Activated CD8-positive, alpha-beta memory T cell treated with anti-CD3 and anti-CD28 coated beads, Interleukin-2, amount 10 ng/mL, durations not matched to agents 7 days and 5 days (primary cell): Measurements from ENCODE around the gene ELP1. TPM values are rescaled to one million over a fixed set of nuclear protein-coding genes. Genes with fewer than 3 reads are reported as not detected.

Experiments
- ATAC-seq: fragments of 150-1000 bp; cut with Tn5 transposase; one replicate; pipeline ENCODE4 v1.10.0; 2021; ENCODE audit warnings: moderate library complexity
- CTCF ChIA-PET: fragments of 350-600 bp; sonication (Branson Sonifier 250); formaldehyde crosslinking; loops from one replicate; lab custom pipeline; 2021; ENCODE audit warnings: antibody characterized with exemption; lab: Charles Lee
- DNase-seq: peaks from one replicate; pipeline ENCODE4 v3.0.0-alpha.2; 2020
- H3K27ac Mint-ChIP-seq: one replicate; pipeline ENCODE4 v1.8.0; 2021; ENCODE audit warnings: mild to moderate bottlenecking, mixed read lengths
- H3K27me3 Mint-ChIP-seq: one replicate; pipeline ENCODE4 v1.8.0; 2021; ENCODE audit warnings: mixed read lengths
- H3K36me3 Mint-ChIP-seq: one replicate; pipeline ENCODE4 v1.8.0; 2021; ENCODE audit warnings: mild to moderate bottlenecking, mixed read lengths
- H3K4me1 Mint-ChIP-seq: one replicate; pipeline ENCODE4 v1.8.0; 2021; ENCODE audit warnings: mixed read lengths
- H3K4me3 Mint-ChIP-seq: one replicate; pipeline ENCODE4 v1.8.0; 2021; ENCODE audit warnings: mild to moderate bottlenecking, moderate library complexity, mixed read lengths
- H3K9me3 Mint-ChIP-seq: one replicate; pipeline ENCODE4 v1.8.0; 2022; ENCODE audit warnings: low read depth, mixed read lengths
- total RNA-seq, 2 experiments: library from RNA; stranded (reverse); gene quantifications; one replicate each; pipeline ENCODE4 v1.2.3, GENCODE V29; 2021

ELP1 gene
- total RNA-seq, 2 experiments from 2014 or later = 23.9 to 26.1 TPM

- H3K4me1 Mint-ChIP-seq = peaks cover 6% of the 10 kb centered on the region
- H3K27ac Mint-ChIP-seq = no peak overlapping the region
- CTCF ChIA-PET = no interaction called here
Observed at GRCh38 chr9:108864446-108864845, 69.5 kb downstream of the ELP1 start.

GRCh38 chr9:108863891-108864290 lies 70.0 kb downstream of the ELP1 start:
- no peak for ATAC-seq
- no peaks in the 10 kb centered on the region for H3K9me3 Mint-ChIP-seq
- H3K4me1 Mint-ChIP-seq = peaks cover 6% of the 10 kb centered on the region
- no peak for DNase-seq
- H3K27ac Mint-ChIP-seq = no peak overlapping the region
- CTCF ChIA-PET = no interaction called here
- H3K36me3 Mint-ChIP-seq = peaks cover 4% of the 10 kb centered on the region
- no peak overlapping the region for H3K4me3 Mint-ChIP-seq
- no peaks in the 10 kb centered on the region for H3K27me3 Mint-ChIP-seq

More at GRCh38 chr9:108864446-108864845, 69.5 kb downstream of the ELP1 start:
- Mint-ChIP-seq H3K9me3 (no peaks in the 10 kb centered on the region), H3K27me3 (no peaks in the 10 kb centered on the region), H3K36me3 (peaks cover 6% of the 10 kb centered on the region), H3K4me3 (no peak overlapping the region)
- DNase-seq = no peak
- no peak for ATAC-seq

DNA sequence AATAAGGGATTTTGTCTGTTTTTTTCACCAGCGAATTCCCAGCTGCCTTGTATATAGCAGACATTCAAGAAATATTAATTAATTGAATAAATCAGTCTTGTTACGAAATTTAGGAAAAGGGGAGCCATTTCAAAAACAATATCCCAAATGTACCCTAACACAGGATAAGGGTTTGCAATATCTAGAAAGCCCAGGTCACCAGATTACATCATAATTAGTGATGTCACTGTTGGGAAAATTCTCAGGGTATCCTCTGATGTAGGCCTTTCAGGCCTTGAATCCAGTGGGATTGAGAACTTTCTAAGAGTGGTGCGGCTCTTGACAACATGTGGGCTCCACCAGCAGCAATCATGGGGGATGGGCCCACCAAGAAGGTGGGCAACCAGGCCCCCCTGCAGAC lies 71.9 kb downstream of the ELP1 start, which contains the start of gene ACTL7A:
Gene ACTL7A, plus strand, starts transcription at position 270 of the 400 bp plus-strand sequence. Its CDS starts 57 bp downstream, at position 327.
- H3K36me3 Mint-ChIP-seq = no peaks in the 10 kb centered on the region
- no peak within 1 kb of the TSS for H3K4me3 Mint-ChIP-seq
- DNase-seq (no peak), ATAC-seq (no peak)
- no peak within 1 kb of the TSS for H3K27ac Mint-ChIP-seq
- H3K27me3 Mint-ChIP-seq = no peaks in the 10 kb centered on the region
- CTCF ChIA-PET = no interaction called here
- no peaks in the 10 kb centered on the region for H3K9me3 Mint-ChIP-seq
- peaks cover 6% of the 10 kb centered on the region for H3K4me1 Mint-ChIP-seq

- no peak overlapping the region for H3K4me3 Mint-ChIP-seq
- H3K27ac Mint-ChIP-seq = no peak overlapping the region
- DNase-seq (no peak), ATAC-seq (no peak)
- H3K4me1 Mint-ChIP-seq = peaks cover 6% of the 10 kb centered on the region
- CTCF ChIA-PET = no interaction called here
- H3K27me3 Mint-ChIP-seq = no peaks in the 10 kb centered on the region
- no peaks in the 10 kb centered on the region for H3K36me3 Mint-ChIP-seq
- H3K9me3 Mint-ChIP-seq = no peaks in the 10 kb centered on the region
Observed at GRCh38 chr9:108861464-108861863, 72.5 kb downstream of the ELP1 start.

DNA sequence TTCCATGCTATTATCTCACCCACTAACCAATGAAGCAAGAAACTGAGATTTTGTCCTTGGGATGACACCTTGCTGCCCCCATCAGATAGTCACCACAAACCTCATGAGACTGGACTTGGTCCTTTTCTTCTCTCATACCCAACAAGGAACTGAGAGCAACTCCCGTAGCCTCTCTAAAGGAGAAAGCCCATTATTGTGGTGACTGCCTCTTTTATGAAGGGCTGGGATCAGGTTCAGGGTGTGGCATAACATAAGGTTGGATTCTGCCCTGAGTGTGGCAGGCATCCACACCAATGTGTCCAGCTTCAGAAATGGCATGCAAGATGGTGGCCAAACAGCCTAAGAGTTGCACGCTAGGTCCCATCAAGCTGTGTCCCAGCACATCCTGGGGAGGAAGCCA lies 73.2 kb downstream of the ELP1 start:
- Mint-ChIP-seq H3K27ac (no peak overlapping the region), H3K4me1 (peaks cover 6% of the 10 kb centered on the region), H3K4me3 (no peak overlapping the region), H3K9me3 (no peaks in the 10 kb centered on the region), H3K36me3 (no peaks in the 10 kb centered on the region), H3K27me3 (no peaks in the 10 kb centered on the region)
- CTCF ChIA-PET = no interaction called here
- ATAC-seq = no peak
- DNase-seq = no peak

- no peak for ATAC-seq
- DNase-seq = no peak
- Mint-ChIP-seq H3K9me3 (no peaks in the 10 kb centered on the region), H3K27ac (no peak overlapping the region), H3K4me1 (peaks cover 6% of the 10 kb centered on the region), H3K4me3 (no peak overlapping the region), H3K27me3 (no peaks in the 10 kb centered on the region), H3K36me3 (no peaks in the 10 kb centered on the region)
- CTCF ChIA-PET = no interaction called here
Observed at GRCh38 chr9:108860354-108860753, 73.6 kb downstream of the ELP1 start.

DNA sequence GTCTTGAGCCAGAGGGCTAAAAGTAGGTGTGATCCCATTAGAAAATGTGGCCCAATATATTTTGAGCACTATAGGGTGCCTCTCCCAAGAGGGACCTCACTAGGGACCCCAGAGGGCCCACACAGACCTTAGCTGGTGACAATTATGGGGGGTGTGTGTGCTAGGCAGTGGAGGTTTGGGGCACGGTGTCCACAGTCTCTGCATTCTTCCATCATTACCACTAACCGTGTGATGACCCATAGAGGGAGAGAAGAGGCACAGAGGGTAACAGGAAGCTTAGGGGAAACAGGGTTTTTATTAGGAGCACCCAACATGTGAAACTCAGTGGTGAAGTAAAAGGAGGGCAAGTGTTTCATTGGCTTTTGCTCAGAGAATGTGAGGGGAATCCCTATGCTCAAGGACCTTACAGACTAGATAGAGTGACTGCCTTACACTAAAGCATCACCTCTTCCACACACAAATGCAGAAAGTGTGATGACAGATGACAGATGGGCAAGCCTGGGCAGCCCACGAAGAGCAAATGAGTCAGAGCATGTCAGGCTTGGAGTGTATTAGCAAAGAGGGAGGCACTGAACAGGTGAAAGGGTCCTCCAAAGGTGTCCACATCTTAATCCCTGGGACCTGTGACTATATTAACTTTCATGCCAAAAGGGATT lies 74.3 kb downstream of the ELP1 start:
- H3K27me3 Mint-ChIP-seq = no peaks in the 10 kb centered on the region
- no peak for DNase-seq
- no peak overlapping the region for H3K27ac Mint-ChIP-seq
- ATAC-seq = no peak
- peaks cover 6% of the 10 kb centered on the region for H3K4me1 Mint-ChIP-seq
- H3K9me3 Mint-ChIP-seq = no peaks in the 10 kb centered on the region
- no peaks in the 10 kb centered on the region for H3K36me3 Mint-ChIP-seq
- CTCF ChIA-PET = no interaction called here
- H3K4me3 Mint-ChIP-seq = no peak overlapping the region

GRCh38 chr9:108857572-108857971 lies 76.4 kb downstream of the ELP1 start:
- CTCF ChIA-PET = no interaction called here
- H3K9me3 Mint-ChIP-seq = no peaks in the 10 kb centered on the region
- DNase-seq (no peak), ATAC-seq (no peak)
- H3K27me3 Mint-ChIP-seq = no peaks in the 10 kb centered on the region
- H3K36me3 Mint-ChIP-seq = no peaks in the 10 kb centered on the region
- H3K4me3 Mint-ChIP-seq = no peak overlapping the region
- H3K27ac Mint-ChIP-seq = no peak overlapping the region
- peaks cover 6% of the 10 kb centered on the region for H3K4me1 Mint-ChIP-seq

DNA sequence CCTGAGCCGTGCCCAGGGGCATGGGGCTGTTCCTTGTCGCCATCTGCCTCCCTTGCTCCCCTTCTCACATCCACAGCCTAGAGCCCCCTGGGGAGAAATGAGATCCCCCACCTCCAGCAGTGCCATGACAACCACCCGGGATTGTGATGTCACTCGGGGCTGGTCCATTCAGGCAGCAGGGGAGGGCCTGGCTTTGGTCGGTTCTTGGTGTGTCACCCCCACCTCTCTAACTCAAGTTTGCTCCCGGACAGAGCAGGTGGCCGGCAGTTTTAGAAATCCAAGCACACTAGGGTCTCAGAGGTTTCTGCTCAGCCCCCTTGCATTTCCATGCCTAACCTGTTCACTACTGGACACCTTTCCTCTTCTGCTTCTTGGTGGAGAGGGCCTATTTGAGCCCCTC lies 78.0 kb downstream of the ELP1 start, which contains the start of gene ACTL7B:
Gene ACTL7B, minus strand, starts transcription at position 99 of the 400 bp plus-strand sequence. Its CDS starts 56 bp downstream, at position 43.
- H3K9me3 Mint-ChIP-seq = no peaks in the 10 kb centered on the region
- peaks cover 6% of the 10 kb centered on the region for H3K4me1 Mint-ChIP-seq
- no peaks in the 10 kb centered on the region for H3K36me3 Mint-ChIP-seq
- no peak within 1 kb of the TSS for H3K4me3 Mint-ChIP-seq
- CTCF ChIA-PET = interaction anchor here (1.4 kb wide), 1 partner anchor 98 kb away, joined by 3 read pairs; no protein-coding TSS in a partner anchor
- no peaks in the 10 kb centered on the region for H3K27me3 Mint-ChIP-seq
- no peak within 1 kb of the TSS for H3K27ac Mint-ChIP-seq
- DNase-seq (no peak), ATAC-seq (no peak)

DNA sequence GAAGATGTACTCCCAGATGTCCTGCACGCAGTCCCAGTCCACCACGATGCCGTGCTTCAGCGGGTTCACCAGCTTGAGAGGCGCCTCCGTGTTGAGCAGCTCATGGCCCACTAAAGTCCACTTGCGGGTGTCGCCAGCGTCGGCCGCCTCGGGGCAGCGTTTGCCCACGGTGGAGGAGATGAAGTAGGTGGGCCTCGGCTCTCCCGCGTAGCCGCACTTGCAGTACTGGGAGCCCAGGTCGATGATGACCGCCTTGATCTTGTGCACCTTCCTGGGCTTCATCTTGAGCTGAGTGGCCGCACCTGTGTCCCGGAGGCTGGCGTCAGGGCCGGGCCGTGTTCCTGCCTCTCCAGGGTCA lies 78.4 kb downstream of the ELP1 start:
- Mint-ChIP-seq H3K4me1 (peaks cover 6% of the 10 kb centered on the region), H3K9me3 (no peaks in the 10 kb centered on the region), H3K27me3 (no peaks in the 10 kb centered on the region), H3K27ac (no peak overlapping the region), H3K4me3 (no peak overlapping the region), H3K36me3 (no peaks in the 10 kb centered on the region)
- ATAC-seq (no peak), DNase-seq (no peak)
- CTCF ChIA-PET = interaction anchor here (1.4 kb wide), 1 partner anchor 99 kb away, joined by 3 read pairs; no protein-coding TSS in a partner anchor

GRCh38 chr9:108854641-108855528 lies 79.0 kb downstream of the ELP1 start:
- Mint-ChIP-seq H3K27ac (no peak overlapping the region), H3K4me3 (no peak overlapping the region), H3K27me3 (no peaks in the 10 kb centered on the region), H3K36me3 (no peaks in the 10 kb centered on the region), H3K4me1 (peaks cover 5% of the 10 kb centered on the region), H3K9me3 (no peaks in the 10 kb centered on the region)
- DNase-seq (no peak), ATAC-seq (no peak)
- CTCF ChIA-PET = interaction anchor here (1.4 kb wide), 1 partner anchor 99 kb away, joined by 3 read pairs; no protein-coding TSS in a partner anchor

GRCh38 chr9:108854094-108854493 lies 79.8 kb downstream of the ELP1 start:
- no peaks in the 10 kb centered on the region for H3K36me3 Mint-ChIP-seq
- no peaks in the 10 kb centered on the region for H3K9me3 Mint-ChIP-seq
- CTCF ChIA-PET = no interaction called here
- H3K27me3 Mint-ChIP-seq = no peaks in the 10 kb centered on the region
- ATAC-seq = no peak
- no peaks in the 10 kb centered on the region for H3K4me1 Mint-ChIP-seq
- DNase-seq = no peak
- H3K4me3 Mint-ChIP-seq = no peak overlapping the region
- no peak overlapping the region for H3K27ac Mint-ChIP-seq

GRCh38 chr9:108852079-108852478 lies 81.8 kb downstream of the ELP1 start:
- Mint-ChIP-seq H3K27ac (no peak overlapping the region), H3K4me1 (no peaks in the 10 kb centered on the region), H3K4me3 (no peak overlapping the region), H3K27me3 (no peaks in the 10 kb centered on the region), H3K36me3 (no peaks in the 10 kb centered on the region), H3K9me3 (no peaks in the 10 kb centered on the region)
- CTCF ChIA-PET = no interaction called here
- ATAC-seq (no peak), DNase-seq (no peak)

DNA sequence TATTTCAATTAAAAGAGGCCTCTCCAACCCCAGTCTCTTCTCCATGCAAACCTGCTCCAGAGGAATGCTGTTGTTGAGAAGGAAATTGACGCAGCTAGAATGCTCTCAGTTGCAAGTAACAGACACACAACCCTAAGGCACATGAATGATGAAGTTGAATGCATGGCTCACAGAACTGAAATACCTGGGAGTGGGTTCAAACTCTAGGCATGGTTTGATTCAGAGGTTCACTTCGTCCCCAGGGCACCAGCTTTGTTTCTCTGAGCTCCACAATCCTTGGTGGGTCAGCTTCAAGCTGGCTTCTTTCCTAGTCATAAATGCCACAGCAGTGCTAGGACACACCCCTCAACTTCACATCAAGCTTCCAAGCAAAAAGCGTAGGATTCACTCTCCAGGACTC lies 82.8 kb downstream of the ELP1 start:
- Mint-ChIP-seq H3K4me3 (no peak overlapping the region), H3K9me3 (no peaks in the 10 kb centered on the region), H3K4me1 (no peaks in the 10 kb centered on the region), H3K36me3 (no peaks in the 10 kb centered on the region), H3K27ac (no peak overlapping the region), H3K27me3 (no peaks in the 10 kb centered on the region)
- ATAC-seq (no peak), DNase-seq (no peak)
- CTCF ChIA-PET = no interaction called here
